Trophoblast cell (in vitro differentiated cells and primary cell): ENCODE measurements around the gene TNNT1.
"Not testable (repeated sequence)": the region's sequence is repeated elsewhere in the genome, so short reads cannot be mapped to it uniquely, and the experiment has no call there.

Source experiments
- DNase-seq, 2 donors: peaks; one replicate each; pipeline ENCODE4 v3.0.0-alpha.2; 2016
- H2AFZ ChIP-seq: 2 replicates; pipeline ENCODE4 v1.6.1; 2013; ENCODE audit warnings: low read length, moderate library complexity, mild to moderate bottlenecking; ENCODE audit not compliant: insufficient read depth, poor library complexity
- H2AK5ac ChIP-seq: 2 replicates; pipeline ENCODE4 v1.6.1; 2013; ENCODE audit warnings: mild to moderate bottlenecking, low read length
- H2BK120ac ChIP-seq: 2 replicates; pipeline ENCODE4 v1.6.1; 2013; ENCODE audit warnings: low read length, mild to moderate bottlenecking, moderate library complexity; ENCODE audit not compliant: insufficient read depth, poor library complexity
- H2BK12ac ChIP-seq: 2 replicates; pipeline ENCODE4 v1.6.1; 2013; ENCODE audit warnings: mild to moderate bottlenecking, low read length, moderate library complexity
- H2BK5ac ChIP-seq: 2 replicates; pipeline ENCODE4 v1.6.1; 2013; ENCODE audit warnings: low read length, low read depth, moderate library complexity, mild to moderate bottlenecking; ENCODE audit not compliant: poor library complexity
- H3K14ac ChIP-seq: 2 replicates; pipeline ENCODE4 v1.6.1; 2013; ENCODE audit warnings: mild to moderate bottlenecking, low read length
- H3K18ac ChIP-seq: 2 replicates; pipeline ENCODE4 v1.6.1; 2013; ENCODE audit warnings: mild to moderate bottlenecking, low read length
- H3K23ac ChIP-seq: 2 replicates; pipeline ENCODE4 v1.6.1; 2013; ENCODE audit warnings: low read length
- H3K27ac ChIP-seq: 2 replicates; pipeline ENCODE4 v1.5.1; 2013; ENCODE audit warnings: low read depth, mild to moderate bottlenecking, inconsistent platforms, low read length, moderate library complexity
- H3K27me3 ChIP-seq: 2 replicates; pipeline ENCODE4 v1.6.1; 2013; ENCODE audit warnings: inconsistent platforms, mild to moderate bottlenecking, low read length, moderate library complexity; ENCODE audit not compliant: insufficient read depth
- H3K36me3 ChIP-seq, 2 experiments: 1 replicate in 1 of 2; 2 replicates in 1 of 2; pipeline ENCODE4 v1.6.1; 2013; ENCODE audit warnings: low read length in 2 of 2, mild to moderate bottlenecking in 2 of 2, moderate library complexity in 1 of 2; ENCODE audit not compliant: insufficient read depth in 2 of 2, control insufficient read depth in 1 of 2
- H3K4ac ChIP-seq: 2 replicates; pipeline ENCODE4 v1.6.1; 2013; ENCODE audit warnings: low read depth, mild to moderate bottlenecking, low read length, moderate library complexity
- H3K4me1 ChIP-seq, 2 experiments: 1 replicate in 1 of 2; 2 replicates in 1 of 2; pipeline ENCODE4 v1.6.1; 2013; ENCODE audit warnings: low read length in 2 of 2, mild to moderate bottlenecking in 2 of 2, moderate library complexity in 1 of 2; ENCODE audit not compliant: insufficient read depth in 2 of 2, control insufficient read depth in 1 of 2
- H3K4me2 ChIP-seq: 2 replicates; pipeline ENCODE4 v1.6.1; 2013; ENCODE audit warnings: inconsistent platforms, mild to moderate bottlenecking, low read length, moderate library complexity
- H3K4me3 ChIP-seq: 2 replicates; pipeline ENCODE4 v1.5.1; 2013; ENCODE audit warnings: mild to moderate bottlenecking, low read depth, low read length, inconsistent platforms
- H3K79me1 ChIP-seq: one replicate; pipeline ENCODE4 v1.6.1; 2013; ENCODE audit warnings: low read length
- H3K79me2 ChIP-seq: 2 replicates; pipeline ENCODE4 v1.6.1; 2013; ENCODE audit warnings: low read length, mild to moderate bottlenecking; ENCODE audit not compliant: control insufficient read depth, insufficient read depth, poor library complexity
- H3K9ac ChIP-seq: 2 replicates; pipeline ENCODE4 v1.6.1; 2013; ENCODE audit warnings: mild to moderate bottlenecking, low read length
- H3K9me3 ChIP-seq: 2 replicates; pipeline ENCODE4 v1.6.1; 2013; ENCODE audit warnings: low read depth, mild to moderate bottlenecking, control low read depth, inconsistent platforms, low read length; ENCODE audit not compliant: insufficient read depth
- H4K12ac ChIP-seq: 2 replicates; pipeline ENCODE4 v1.6.1; 2013; ENCODE audit warnings: low read depth, mild to moderate bottlenecking, low read length, moderate library complexity
- H4K8ac ChIP-seq: 2 replicates; pipeline ENCODE4 v1.6.1; 2013; ENCODE audit warnings: low read depth, mild to moderate bottlenecking, low read length, moderate library complexity
- H4K91ac ChIP-seq: one replicate; pipeline ENCODE4 v1.6.1; 2013; ENCODE audit warnings: low read depth, mild to moderate bottlenecking, low read length, moderate library complexity
- WGBS: extraction: QIAGEN DNeasy Blood & Tissue Kit; methylation state at CpG from one replicate; pipeline ENCODE4 v1.1.7; 2013; ENCODE audit warnings: missing lambda C conversion rate; ENCODE audit not compliant: insufficient read length, insufficient coverage; ENCODE audit errors: extremely low coverage; 5-methylcytosine and 5-hydroxymethylcytosine counted together

TNNT1 gene

GRCh38 chr19:55156202-55157063 is 7.4 kb upstream of the TNNT1 start:
- H2BK5ac ChIP-seq, result no peak overlapping the region
- no CpG with 5 or more reads among the region's 52 CpGs for WGBS

GRCh38 chr19:55155784-55156183 is 6.8 kb upstream of the TNNT1 start:
- H4K12ac ChIP-seq, H3K14ac ChIP-seq, H2BK12ac ChIP-seq, H3K4me1 ChIP-seq, H3K27ac ChIP-seq, H3K4me3 ChIP-seq, DNase-seq, H2AFZ ChIP-seq, H3K36me3 ChIP-seq, H3K23ac ChIP-seq, H2AK5ac ChIP-seq, H3K18ac ChIP-seq, H2BK5ac ChIP-seq, H3K79me2 ChIP-seq, H3K4ac ChIP-seq, H2BK120ac ChIP-seq, H4K8ac ChIP-seq, H3K9ac ChIP-seq, H4K91ac ChIP-seq, H3K79me1 ChIP-seq: not testable (repeated sequence)
- Histone ChIP-seq H3K9me3 (peaks cover 10% of the 10 kb centered on the region), H3K4me2 (peak overlapping the region; percentile 23), H3K27me3 (peaks cover 15% of the 10 kb centered on the region)
- no CpG with 5 or more reads among the region's 5 CpGs for WGBS

More at GRCh38 chr19:55156202-55157063, 7.4 kb upstream of the TNNT1 start:
- Histone ChIP-seq H2AK5ac (no peak overlapping the region), H3K79me1 (no peaks in the 10 kb centered on the region), H3K4ac (no peak overlapping the region), H3K27me3 (peaks cover 15% of the 10 kb centered on the region), H3K27ac (no peak overlapping the region), H3K4me3 (no peak overlapping the region), H2AFZ (no peak overlapping the region), H4K12ac (no peak overlapping the region), H3K36me3 (no peaks in the 10 kb centered on the region), H2BK12ac (no peak overlapping the region), H3K4me1 (no peaks in the 10 kb centered on the region), H3K4me2 (peak overlapping the region; percentile 23), H4K8ac (no peak overlapping the region), H3K14ac (no peak overlapping the region), H2BK120ac (no peak overlapping the region), H3K9ac (no peak overlapping the region), H4K91ac (no peak overlapping the region), H3K23ac (no peak overlapping the region), H3K79me2 (no peaks in the 10 kb centered on the region), H3K9me3 (peaks cover 10% of the 10 kb centered on the region), H3K18ac (no peak overlapping the region)
- no peak for DNase-seq

- no CpG with 5 or more reads among the region's 12 CpGs for WGBS
- Histone ChIP-seq H3K18ac (no peak overlapping the region), H2AK5ac (no peak overlapping the region), H3K4me2 (no peak overlapping the region), H2BK12ac (no peak overlapping the region), H3K4me1 (peaks cover 2 to 4% of the 10 kb centered on the region in 2 experiments), H2BK120ac (no peak overlapping the region), H3K79me1 (no peaks in the 10 kb centered on the region), H3K27me3 (peaks cover 15% of the 10 kb centered on the region), H2AFZ (no peak overlapping the region), H3K79me2 (no peaks in the 10 kb centered on the region), H2BK5ac (no peak overlapping the region), H3K36me3 (no peaks in the 10 kb centered on the region), H3K27ac (no peak overlapping the region), H3K4ac (no peak overlapping the region), H3K4me3 (no peak overlapping the region), H3K23ac (no peak overlapping the region), H3K14ac (no peak overlapping the region), H4K91ac (no peak overlapping the region), H4K8ac (no peak overlapping the region), H3K9me3 (peaks cover 10% of the 10 kb centered on the region), H4K12ac (no peak overlapping the region), H3K9ac (no peak overlapping the region)
- no peak for DNase-seq
Observed at GRCh38 chr19:55153652-55154264, 4.8 kb upstream of the TNNT1 start.

GRCh38 chr19:55152017-55152416 is 3.0 kb upstream of the TNNT1 start:
- no peak overlapping the region for H3K23ac ChIP-seq
- H3K4me3 ChIP-seq, result no peak overlapping the region
- no peak overlapping the region for H3K9ac ChIP-seq
- no peak overlapping the region for H3K4ac ChIP-seq
- H2BK120ac ChIP-seq, result no peak overlapping the region
- H3K14ac ChIP-seq, result no peak overlapping the region
- no peak overlapping the region for H2AFZ ChIP-seq
- peaks cover 12% of the 10 kb centered on the region for H3K27me3 ChIP-seq
- H2AK5ac ChIP-seq, result no peak overlapping the region
- no peak overlapping the region for H4K12ac ChIP-seq
- peaks cover 2 to 4% of the 10 kb centered on the region in 2 experiments for H3K4me1 ChIP-seq
- no peaks in the 10 kb centered on the region for H3K79me1 ChIP-seq
- H2BK12ac ChIP-seq, result no peak overlapping the region
- H3K36me3 ChIP-seq, result no peaks in the 10 kb centered on the region
- H3K4me2 ChIP-seq, result no peak overlapping the region
- H3K79me2 ChIP-seq, result no peaks in the 10 kb centered on the region
- peaks cover 10% of the 10 kb centered on the region for H3K9me3 ChIP-seq
- no peak overlapping the region for H3K27ac ChIP-seq
- H2BK5ac ChIP-seq, result no peak overlapping the region
- no peak overlapping the region for H4K91ac ChIP-seq
- no peak overlapping the region for H4K8ac ChIP-seq
- no peak for DNase-seq
- no peak overlapping the region for H3K18ac ChIP-seq
